HCT116 (cell line): ENCODE data around the gene CLDN5.

Source experiments
- EZH2 ChIP-seq: fragments of 200-600 bp; sonication (generic); IDR thresholded peaks from 2 replicates; pipeline ENCODE4 v1.6.1; 2017; ENCODE audit warnings: antibody characterized with exemption, mixed run types
- POLR2A ChIP-seq: IDR thresholded peaks from 2 replicates; pipeline ENCODE4 v1.7.0; 2011; ENCODE audit warnings: borderline replicate concordance; ENCODE audit not compliant: insufficient read depth, insufficient read length; ENCODE audit errors: extremely low read depth
- REST ChIP-seq: IDR thresholded peaks from 2 replicates; pipeline ENCODE4 v1.6.1; 2012; ENCODE audit warnings: low read depth
- YY1 ChIP-seq: IDR thresholded peaks from 2 replicates; pipeline ENCODE4 v1.6.1; 2011; ENCODE audit warnings: low read length, low read depth, moderate library complexity, mild to moderate bottlenecking; ENCODE audit not compliant: insufficient replicate concordance; ENCODE audit errors: extremely low read depth
- ZNF274 ChIP-seq: fragments of 200-500 bp; sonication (Bioruptor generic); IDR thresholded peaks from 2 replicates; pipeline ENCODE4 v1.6.1; 2014; ENCODE audit warnings: mild to moderate bottlenecking, low read depth, low read length, inconsistent platforms
- TF ChIP-seq, protein P1 (sequence below), 3 experiments: fragments of 200-600 bp in 1 of 3; sonication (generic) in 1 of 3; IDR thresholded peaks in 2 of 3; conservative IDR thresholded peaks in 1 of 3; 2 replicates each; pipeline ENCODE4 v1.5.1; 2012 to 2017; ENCODE audit warnings: low read depth in 2 of 3, low read length in 2 of 3, antibody characterized with exemption in 1 of 3, borderline replicate concordance in 1 of 3, control low read depth in 1 of 3, mild to moderate bottlenecking in 1 of 3, mixed read lengths in 1 of 3, mixed run types in 1 of 3, moderate library complexity in 1 of 3; ENCODE audit not compliant: insufficient read depth in 1 of 3
- TF ChIP-seq, protein P2 (sequence below): IDR thresholded peaks from 2 replicates; pipeline ENCODE4 v1.6.1; 2012

GRCh38 chr22:19492504-19493174 lies 31.6 kb downstream of the CLDN5 start:
- TF ChIP-seq EZH2 (no peak), POLR2A (no peak), YY1 (no peak), ZNF274 (no peak), REST (no peak)
- TF ChIP-seq, protein P1, sequence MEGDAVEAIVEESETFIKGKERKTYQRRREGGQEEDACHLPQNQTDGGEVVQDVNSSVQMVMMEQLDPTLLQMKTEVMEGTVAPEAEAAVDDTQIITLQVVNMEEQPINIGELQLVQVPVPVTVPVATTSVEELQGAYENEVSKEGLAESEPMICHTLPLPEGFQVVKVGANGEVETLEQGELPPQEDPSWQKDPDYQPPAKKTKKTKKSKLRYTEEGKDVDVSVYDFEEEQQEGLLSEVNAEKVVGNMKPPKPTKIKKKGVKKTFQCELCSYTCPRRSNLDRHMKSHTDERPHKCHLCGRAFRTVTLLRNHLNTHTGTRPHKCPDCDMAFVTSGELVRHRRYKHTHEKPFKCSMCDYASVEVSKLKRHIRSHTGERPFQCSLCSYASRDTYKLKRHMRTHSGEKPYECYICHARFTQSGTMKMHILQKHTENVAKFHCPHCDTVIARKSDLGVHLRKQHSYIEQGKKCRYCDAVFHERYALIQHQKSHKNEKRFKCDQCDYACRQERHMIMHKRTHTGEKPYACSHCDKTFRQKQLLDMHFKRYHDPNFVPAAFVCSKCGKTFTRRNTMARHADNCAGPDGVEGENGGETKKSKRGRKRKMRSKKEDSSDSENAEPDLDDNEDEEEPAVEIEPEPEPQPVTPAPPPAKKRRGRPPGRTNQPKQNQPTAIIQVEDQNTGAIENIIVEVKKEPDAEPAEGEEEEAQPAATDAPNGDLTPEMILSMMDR (IDR thresholded peaks at IDR 0.05 in 2 of 3, conservative IDR thresholded peaks at IDR 0.05 in 1 of 3; ENCODE audit: borderline replicate concordance in 1 of 3, insufficient read depth in 1 of 3, low read depth in 2 of 3, low read length in 2 of 3) = no peak
- TF ChIP-seq, protein P2, sequence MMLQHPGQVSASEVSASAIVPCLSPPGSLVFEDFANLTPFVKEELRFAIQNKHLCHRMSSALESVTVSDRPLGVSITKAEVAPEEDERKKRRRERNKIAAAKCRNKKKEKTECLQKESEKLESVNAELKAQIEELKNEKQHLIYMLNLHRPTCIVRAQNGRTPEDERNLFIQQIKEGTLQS = no peak
